PC-9 (cell line): ENCODE measurements around the gene RARS1. TPM values are rescaled to one million over a fixed set of nuclear protein-coding genes. Genes with fewer than 3 reads are reported as not detected.

Experiments used
- BruUV-seq: library from RNA; stranded (reverse); fragments of 400-500 nt; replicated peaks from 2 replicates; lab custom pipeline; 2021; lab: Mats Ljungman, UMichigan
- CTCF ChIA-PET: fragments of 300-600 bp; sonication (Branson Sonifier 250); formaldehyde crosslinking; loops from one replicate; lab custom pipeline; 2022; ENCODE audit warnings: antibody characterized with exemption; lab: Charles Lee
- POLR2A ChIA-PET: fragments of 300-600 bp; sonication (Branson Sonifier 250); formaldehyde crosslinking; loops from one replicate; lab custom pipeline; 2022; ENCODE audit warnings: antibody characterized with exemption; ENCODE audit not compliant: unreplicated experiment; lab: Charles Lee
- DNase-seq, 2 experiments: peaks; one replicate each; pipeline versions ENCODE4 v3.0.0 to v3.0.0-alpha.2; 2015 to 2022; ENCODE audit warnings: mixed read lengths in 1 of 2
- H2AFZ ChIP-seq: fragments of 200-600 bp; sonication (generic); 2 replicates; pipeline ENCODE4 v1.8.1; 2017; ENCODE audit warnings: antibody characterized with exemption
- H3F3A ChIP-seq: fragments of 200-600 bp; sonication (generic); 2 replicates; pipeline ENCODE4 v1.8.1; 2017; ENCODE audit warnings: antibody characterized with exemption, mild to moderate bottlenecking, low read depth; ENCODE audit not compliant: insufficient read depth
- H3K27ac ChIP-seq: fragments of 200-600 bp; sonication (generic); 2 replicates; pipeline ENCODE4 v1.6.1; 2016; ENCODE audit warnings: mixed run types
- H3K27me3 ChIP-seq: fragments of 200-600 bp; sonication (generic); 2 replicates; pipeline ENCODE4 v1.6.1; 2016; ENCODE audit warnings: low read depth, mixed run types; ENCODE audit not compliant: insufficient read depth
- H3K36me3 ChIP-seq: fragments of 200-600 bp; sonication (generic); 2 replicates; pipeline ENCODE4 v1.6.1; 2016; ENCODE audit warnings: low read depth, mixed run types
- H3K4me1 ChIP-seq: fragments of 200-600 bp; sonication (generic); replicated peaks from 2 replicates; pipeline ENCODE4 v1.6.1; 2016; ENCODE audit warnings: mixed run types; ENCODE audit not compliant: insufficient read depth
- H3K4me2 ChIP-seq: fragments of 200-600 bp; sonication (generic); 2 replicates; pipeline ENCODE4 v1.6.1; 2017; ENCODE audit warnings: mixed run types
- H3K4me3 ChIP-seq: fragments of 200-600 bp; sonication (generic); 2 replicates; pipeline ENCODE4 v1.6.1; 2016; ENCODE audit warnings: mixed run types
- H3K79me2 ChIP-seq: fragments of 200-600 bp; sonication (generic); 2 replicates; pipeline ENCODE4 v1.6.1; 2017; ENCODE audit warnings: low read depth, mixed run types
- H3K9me2 ChIP-seq: fragments of 200-600 bp; sonication (generic); 2 replicates; pipeline ENCODE4 v1.8.1; 2017; ENCODE audit warnings: mild to moderate bottlenecking; ENCODE audit not compliant: insufficient read depth
- H3K9me3 ChIP-seq: fragments of 200-600 bp; sonication (generic); 2 replicates; pipeline ENCODE4 v1.8.1; 2016; ENCODE audit warnings: low read depth; ENCODE audit not compliant: insufficient read depth
- H4K20me1 ChIP-seq: fragments of 200-600 bp; sonication (generic); 2 replicates; pipeline ENCODE4 v1.8.1; 2017; ENCODE audit not compliant: insufficient read depth
- CTCF ChIP-seq: fragments of 200-600 bp; sonication (generic); conservative IDR thresholded peaks from 2 replicates; pipeline ENCODE4 v1.6.1; 2017; ENCODE audit warnings: mixed run types, antibody characterized with exemption, mild to moderate bottlenecking, moderate library complexity
- EZH2 ChIP-seq: fragments of 200-600 bp; sonication (generic); IDR thresholded peaks from 2 replicates; pipeline ENCODE4 v1.8.0; 2017; ENCODE audit warnings: antibody characterized with exemption, low read depth
- intact Hi-C: fragments of 100-400 bp; cut with micrococcal nuclease; formaldehyde crosslinking; loops from one replicate; pipeline ENCODE4 v1.10.0; 2022; ENCODE audit not compliant: unreplicated experiment
- total RNA-seq: library from RNA; stranded (reverse); gene quantifications from 2 replicates; pipeline ENCODE4 v1.2.3, GENCODE V29; 2021

The RARS1 gene
- total RNA-seq, 1 experiment from 2014 or later = 125 TPM

GRCh38 chr5:168537176-168537575 lies 50.9 kb downstream of the RARS1 start:
- BruUV-seq = no TSS peak
- ChIA-PET POLR2A (no interaction called here), CTCF (no interaction called here)
- intact Hi-C loops = no loop called here
- no peaks in the 10 kb centered on the region for H4K20me1 ChIP-seq
- H2AFZ ChIP-seq = no peak overlapping the region
- H3K4me1 ChIP-seq = no peaks in the 10 kb centered on the region
- no peak overlapping the region for H3K27ac ChIP-seq
- H3K79me2 ChIP-seq = no peaks in the 10 kb centered on the region
- no peak overlapping the region for H3K4me3 ChIP-seq
- H3K9me2 ChIP-seq = no peaks in the 10 kb centered on the region
- H3K9me3 ChIP-seq = no peaks in the 10 kb centered on the region
- H3F3A ChIP-seq = no peaks in the 10 kb centered on the region
- TF ChIP-seq EZH2 (no peak), CTCF (no peak)
- H3K36me3 ChIP-seq = no peaks in the 10 kb centered on the region
- H3K4me2 ChIP-seq = no peak overlapping the region
- DNase-seq = no peak
- H3K27me3 ChIP-seq = 0 out of 2 replicates have a peak, but pooled peaks cover 4% of the 10 kb centered on the region

DNA sequence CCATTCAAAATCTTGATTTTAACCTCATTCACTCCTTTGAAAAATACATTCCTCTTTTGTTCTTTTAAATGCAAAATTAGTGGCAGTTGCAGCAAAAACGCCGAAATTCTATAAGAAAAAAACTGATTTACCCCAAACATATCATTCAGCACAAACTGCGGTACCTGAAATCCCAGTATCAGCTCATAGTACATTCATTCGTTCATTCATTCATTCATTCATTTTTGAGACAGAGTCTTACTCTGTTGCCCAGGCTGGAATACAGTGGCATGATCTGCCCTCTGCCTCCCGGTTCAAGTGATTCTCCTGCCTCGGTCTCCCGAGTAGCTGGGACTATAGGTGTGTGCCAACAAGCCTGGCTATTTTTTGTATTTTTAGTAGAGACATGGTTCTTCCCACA lies 63.3 kb downstream of the RARS1 start:
- Histone ChIP-seq H3K4me3 (no peak overlapping the region), H3K79me2 (no peaks in the 10 kb centered on the region), H3K27me3 (no peaks in the 10 kb centered on the region), H3K36me3 (peaks cover 3% of the 10 kb centered on the region; the same call in 1 of the 2 replicates), H4K20me1 (no peaks in the 10 kb centered on the region; the same call in 1 of the 2 replicates), H3K4me2 (no peak overlapping the region), H3K27ac (no peak overlapping the region), H3K4me1 (no peaks in the 10 kb centered on the region), H3F3A (peaks cover 16% of the 10 kb centered on the region; the same call in 1 of the 2 replicates), H3K9me2 (no peaks in the 10 kb centered on the region), H2AFZ (no peak overlapping the region), H3K9me3 (no peaks in the 10 kb centered on the region)
- no peak for DNase-seq
- TF ChIP-seq EZH2 = no peak
- no peak for TF ChIP-seq CTCF
- BruUV-seq = no TSS peak
- CTCF ChIA-PET = no interaction called here
- intact Hi-C loops = loop anchor here (5.0 kb wide), 1 partner anchor 42 kb away; no protein-coding TSS in a partner anchor
- POLR2A ChIA-PET = no interaction called here

DNA sequence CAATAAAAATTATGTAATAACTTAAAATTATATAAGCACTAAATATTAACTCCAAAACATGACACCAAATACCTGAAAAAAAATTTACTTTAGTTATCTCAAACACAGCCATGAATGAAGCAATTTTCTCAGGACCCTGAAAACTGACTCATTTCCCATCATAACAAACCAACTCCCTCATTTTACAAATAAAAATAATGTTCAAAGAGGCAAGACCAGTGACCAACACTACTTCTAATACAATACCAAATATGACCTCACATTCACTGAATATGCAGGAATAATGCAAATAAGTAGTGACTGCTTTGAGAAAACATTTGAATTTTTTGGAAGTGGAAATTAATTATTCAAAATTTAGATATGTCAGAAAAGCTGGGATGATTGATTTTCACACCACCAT lies 64.4 kb downstream of the RARS1 start:
- H4K20me1 ChIP-seq = no peaks in the 10 kb centered on the region; the same call in 1 of the 2 replicates
- H3K27me3 ChIP-seq = no peaks in the 10 kb centered on the region
- no peaks in the 10 kb centered on the region for H3K4me1 ChIP-seq
- CTCF ChIA-PET = no interaction called here
- no peaks in the 10 kb centered on the region for H3K9me3 ChIP-seq
- intact Hi-C loops = no loop called here
- DNase-seq = no peak
- H3K79me2 ChIP-seq = no peaks in the 10 kb centered on the region
- no peak overlapping the region for H3K27ac ChIP-seq
- H3K36me3 ChIP-seq = peaks cover 7% of the 10 kb centered on the region
- peaks cover 15% of the 10 kb centered on the region; the same call in 1 of the 2 replicates for H3F3A ChIP-seq
- H3K4me2 ChIP-seq = no peak overlapping the region
- POLR2A ChIA-PET = no interaction called here
- BruUV-seq = no TSS peak
- H2AFZ ChIP-seq = no peak overlapping the region
- no peaks in the 10 kb centered on the region for H3K9me2 ChIP-seq
- TF ChIP-seq CTCF (no peak), EZH2 (no peak)
- H3K4me3 ChIP-seq = no peak overlapping the region
